ENCODE data around the gene DDX47. TPM values are rescaled to one million over a fixed set of nuclear protein-coding genes. Genes with fewer than 3 reads are reported as not detected.
"Not testable (repeated sequence)": the region's sequence is repeated elsewhere in the genome, so short reads cannot be mapped to it uniquely, and the experiment has no call there.

The DDX47 gene
- total RNA-seq, 1 donor from 2014 or later: 79.7 TPM

DNA sequence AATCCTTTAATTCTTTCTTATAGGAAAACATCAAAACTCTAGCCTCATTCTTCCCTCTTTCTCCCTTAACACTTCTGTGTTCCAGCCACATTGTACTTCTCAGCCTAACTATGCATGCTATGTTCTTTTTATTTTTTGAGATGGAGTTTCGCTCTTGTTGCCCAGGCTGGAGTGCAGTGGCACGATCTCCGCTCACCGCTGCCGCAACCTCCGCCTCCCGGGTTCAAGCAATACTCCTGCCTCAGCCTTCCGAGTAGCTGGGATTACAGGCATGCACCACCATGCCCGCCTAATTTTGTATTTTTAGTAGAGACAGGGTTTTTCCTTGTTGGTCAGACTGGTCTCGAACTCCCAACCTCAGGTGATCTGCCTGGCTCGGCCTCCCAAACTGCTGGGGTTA lies 7.2 kb downstream of the DDX47 start:
- DNase-seq (ENCODE audit: low spot score): not testable (repeated sequence)

DNA sequence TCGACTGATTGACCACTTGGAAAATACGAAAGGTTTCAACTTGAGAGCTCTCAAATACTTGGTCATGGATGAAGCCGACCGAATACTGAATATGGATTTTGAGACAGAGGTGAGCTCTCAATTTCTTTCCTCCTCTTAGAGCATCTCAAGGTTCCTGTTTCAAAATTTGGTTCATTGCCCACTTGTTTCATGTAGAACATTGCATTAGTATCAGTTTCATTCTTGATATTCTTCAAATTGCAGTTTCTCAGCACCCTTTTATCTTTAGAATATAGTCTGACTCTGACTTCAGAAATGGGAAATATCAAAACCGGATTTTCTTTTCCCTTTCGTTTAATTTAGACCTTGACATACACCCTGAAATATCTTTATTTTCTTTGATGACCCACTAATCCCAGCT lies 8.8 kb downstream of the DDX47 start:
- no peak for DNase-seq (ENCODE audit: low spot score)

- DNase-seq (ENCODE audit: low spot score): no peak
Measured at GRCh38 chr12:12822886-12823285, 9.7 kb downstream of the DDX47 start.

DNA sequence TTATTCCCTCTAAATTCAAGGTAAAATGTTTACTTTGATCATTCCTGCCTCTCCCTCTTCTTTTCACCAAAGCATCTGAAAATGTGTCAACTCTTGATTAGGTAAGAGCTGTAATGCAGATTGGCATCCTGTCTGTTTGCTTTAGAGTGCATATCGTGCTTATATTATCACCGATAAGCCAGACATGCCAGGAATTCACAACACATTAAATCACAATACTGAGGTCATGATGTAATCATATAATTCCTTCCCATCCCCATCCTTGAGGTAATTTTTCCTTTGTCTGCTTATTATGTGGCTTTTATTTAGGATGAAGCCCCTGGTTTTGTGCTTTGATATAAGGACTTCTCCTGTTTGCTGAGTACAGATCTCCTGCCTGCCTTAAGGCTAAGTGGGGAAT lies 10.2 kb downstream of the DDX47 start:
- no peak for DNase-seq (ENCODE audit: low spot score)

DNA sequence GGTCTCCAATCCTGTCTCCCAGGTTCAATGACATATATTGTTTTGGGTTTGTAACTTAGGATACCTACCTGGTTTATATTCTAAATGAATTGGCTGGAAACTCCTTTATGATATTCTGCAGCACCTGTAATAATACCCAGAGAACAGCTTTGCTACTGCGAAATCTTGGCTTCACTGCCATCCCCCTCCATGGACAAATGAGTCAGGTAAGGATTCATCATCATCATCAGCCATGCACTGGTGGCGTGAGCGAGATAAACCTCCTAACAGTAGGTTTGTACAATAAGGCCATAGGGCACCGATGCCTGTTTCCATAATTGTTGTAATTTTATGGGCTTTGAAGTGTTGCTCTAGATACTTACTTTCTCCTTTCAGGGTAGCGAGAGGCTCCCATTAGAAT lies 10.7 kb downstream of the DDX47 start:
- no peak for DNase-seq (ENCODE audit: low spot score)

- DNase-seq (ENCODE audit: low spot score): peak; percentile 51
Measured at GRCh38 chr12:12835378-12836146, 22.4 kb downstream of the DDX47 start.

GRCh38 chr12:12836571-12836970 lies 23.4 kb downstream of the DDX47 start:
- DNase-seq (ENCODE audit: low spot score): no peak

GRCh38 chr12:12837025-12837812 lies 24.1 kb downstream of the DDX47 start:
- peak; percentile 57 for DNase-seq (ENCODE audit: low spot score)

GRCh38 chr12:12837813-12838153 lies 24.6 kb downstream of the DDX47 start:
- DNase-seq (ENCODE audit: low spot score): no peak

DNA sequence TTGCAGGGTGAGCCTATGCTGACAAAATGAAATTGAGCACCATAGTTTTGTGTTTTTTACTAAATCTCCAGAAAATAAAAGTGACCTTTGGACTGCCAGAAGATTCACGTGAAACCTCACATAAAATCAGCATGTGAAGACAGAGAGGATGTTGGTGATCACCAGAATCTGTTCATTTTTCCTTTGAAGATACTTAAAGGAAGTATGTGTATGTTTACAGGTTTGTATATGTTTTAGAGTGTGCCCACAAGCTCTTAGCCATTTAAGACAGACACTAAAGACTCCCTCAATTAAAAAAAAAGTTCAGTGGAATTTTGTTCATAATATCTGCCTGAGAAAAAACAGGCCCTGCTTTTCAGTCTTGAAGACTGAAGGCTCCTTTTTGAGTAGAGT lies 25.9 kb downstream of the DDX47 start:
- no peak for DNase-seq (ENCODE audit: low spot score)

GRCh38 chr12:12839439-12839838 lies 26.3 kb downstream of the DDX47 start:
- not testable (repeated sequence) for DNase-seq (ENCODE audit: low spot score)

GRCh38 chr12:12839873-12840579 lies 26.9 kb downstream of the DDX47 start:
- peak; percentile 69 for DNase-seq (ENCODE audit: low spot score)

DNA sequence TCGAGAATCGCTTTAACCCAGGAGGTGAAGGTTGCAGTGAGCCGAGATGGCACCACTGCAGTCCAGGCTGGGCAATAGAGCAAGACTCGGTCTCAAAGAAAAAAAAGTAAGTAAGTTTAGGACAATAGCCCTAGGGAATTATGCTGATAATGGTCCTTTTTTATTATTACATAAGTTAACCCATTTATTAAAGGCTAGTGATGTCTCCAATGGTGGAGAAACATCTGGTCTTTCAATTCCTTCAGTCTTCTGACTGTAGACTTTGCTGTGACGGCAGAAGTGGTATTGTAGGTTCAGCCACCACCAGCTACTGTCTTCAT lies 27.4 kb downstream of the DDX47 start:
- DNase-seq (ENCODE audit: low spot score): no peak

GRCh38 chr12:12841428-12841827 lies 28.3 kb downstream of the DDX47 start:
- DNase-seq (ENCODE audit: low spot score): not testable (repeated sequence)

DNA sequence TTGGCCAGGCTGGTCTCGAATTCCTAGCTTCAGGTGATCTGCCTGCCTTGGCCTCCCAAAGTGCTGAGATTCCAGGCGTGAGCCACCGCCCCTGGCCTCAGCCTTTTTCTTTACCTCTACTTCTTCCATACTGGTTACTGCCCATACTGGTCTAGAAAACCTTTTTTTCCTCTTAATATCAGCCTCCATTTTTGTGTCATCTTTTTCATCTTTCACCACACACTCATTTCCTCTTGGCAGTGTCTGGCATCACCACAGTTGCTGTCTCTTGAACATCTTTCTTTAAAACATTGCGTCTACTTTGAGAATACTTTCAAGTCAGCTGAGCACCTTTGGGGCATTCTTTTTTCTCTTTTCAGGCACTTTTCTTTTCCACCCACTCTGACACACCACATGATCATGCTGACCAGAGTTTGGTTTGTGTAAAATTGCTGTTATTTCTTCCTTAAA lies 32.7 kb downstream of the DDX47 start:
- no peak for DNase-seq (ENCODE audit: low spot score)

DNA sequence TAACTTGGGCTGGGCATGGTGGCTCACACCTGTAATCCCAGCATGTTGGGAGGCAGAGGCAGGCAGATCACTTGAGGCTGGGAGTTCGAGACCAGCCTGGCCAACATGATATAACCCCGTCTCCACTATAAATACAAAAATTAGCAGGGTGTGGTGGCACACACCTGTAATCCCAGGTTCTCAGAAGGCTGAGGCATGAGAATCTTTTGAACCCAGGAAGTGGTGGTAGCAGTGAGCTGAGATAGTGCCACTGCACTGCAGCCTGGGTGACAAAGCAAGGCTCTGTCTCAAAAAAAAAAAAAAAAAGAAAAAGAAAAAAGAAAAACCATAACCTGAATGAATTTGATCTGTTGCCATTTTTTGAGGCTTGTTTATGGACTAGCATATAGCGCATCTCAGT lies 33.6 kb downstream of the DDX47 start:
- DNase-seq (ENCODE audit: low spot score): not testable (repeated sequence)

- no peak for DNase-seq (ENCODE audit: low spot score)
Measured at GRCh38 chr12:12853435-12853834, 40.3 kb downstream of the DDX47 start.

DNA sequence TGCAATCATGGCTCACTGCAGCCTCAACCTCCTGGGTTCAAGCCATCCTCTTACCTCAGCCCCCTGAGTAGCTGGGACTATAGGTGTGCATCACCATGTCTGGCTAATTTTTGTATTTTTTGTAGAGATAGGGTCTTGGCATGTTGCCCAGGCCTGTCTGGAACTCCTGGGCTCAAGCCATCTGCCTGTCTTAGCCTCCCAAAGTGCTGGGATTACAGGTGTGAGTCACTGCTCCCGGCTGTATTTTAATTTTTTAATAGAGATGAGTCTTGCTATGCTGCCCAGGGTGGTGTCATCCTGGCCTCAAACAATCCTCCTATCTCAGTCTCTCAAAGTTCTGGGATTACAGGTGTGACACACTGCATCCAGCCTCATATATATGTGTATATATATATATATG lies 46.5 kb downstream of the DDX47 start:
- DNase-seq (ENCODE audit: low spot score): no peak

DNA sequence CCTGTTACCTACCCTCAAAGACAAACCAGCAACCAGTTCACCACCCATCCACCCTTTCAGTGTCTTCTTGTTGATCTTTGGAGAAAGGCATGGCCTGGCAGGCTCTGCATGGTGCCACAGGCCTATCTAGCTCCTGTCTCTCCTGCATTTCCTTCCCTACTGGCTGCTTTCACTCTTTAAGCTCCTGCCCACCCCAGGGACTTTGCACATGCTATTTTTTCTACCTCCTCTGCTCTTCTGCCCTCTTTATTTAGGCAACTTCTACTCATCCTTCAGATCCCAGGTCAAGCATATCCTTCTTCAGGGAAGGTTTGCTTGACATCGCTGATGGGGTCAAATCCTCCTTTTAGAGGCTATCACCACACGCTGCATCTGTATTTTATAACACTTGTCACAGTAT lies 51.1 kb downstream of the DDX47 start:
- no peak for DNase-seq (ENCODE audit: low spot score)

- DNase-seq (ENCODE audit: low spot score): no peak
Measured at GRCh38 chr12:12868477-12869235, 55.5 kb downstream of the DDX47 start.

DNA sequence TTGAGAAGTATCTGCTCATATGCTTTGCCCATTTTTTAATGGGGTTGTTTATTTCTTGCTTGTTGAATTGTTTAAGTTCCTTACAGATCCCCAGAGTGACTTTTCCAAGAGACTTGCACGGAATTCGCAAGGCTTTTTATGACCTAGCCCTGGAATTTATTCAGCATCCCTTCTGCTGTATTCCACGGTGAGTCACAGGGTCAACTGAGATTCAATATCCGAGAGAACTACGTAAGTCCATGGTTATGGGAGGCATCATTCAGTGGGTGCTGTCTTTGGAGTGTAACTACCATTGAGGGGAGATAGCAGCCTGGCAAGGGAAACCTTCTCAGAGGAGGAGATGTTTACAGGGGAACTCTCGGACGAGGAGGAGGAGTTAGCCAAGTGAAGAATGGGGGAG lies 57.3 kb downstream of the DDX47 start:
- no peak for DNase-seq (ENCODE audit: low spot score)

DNA sequence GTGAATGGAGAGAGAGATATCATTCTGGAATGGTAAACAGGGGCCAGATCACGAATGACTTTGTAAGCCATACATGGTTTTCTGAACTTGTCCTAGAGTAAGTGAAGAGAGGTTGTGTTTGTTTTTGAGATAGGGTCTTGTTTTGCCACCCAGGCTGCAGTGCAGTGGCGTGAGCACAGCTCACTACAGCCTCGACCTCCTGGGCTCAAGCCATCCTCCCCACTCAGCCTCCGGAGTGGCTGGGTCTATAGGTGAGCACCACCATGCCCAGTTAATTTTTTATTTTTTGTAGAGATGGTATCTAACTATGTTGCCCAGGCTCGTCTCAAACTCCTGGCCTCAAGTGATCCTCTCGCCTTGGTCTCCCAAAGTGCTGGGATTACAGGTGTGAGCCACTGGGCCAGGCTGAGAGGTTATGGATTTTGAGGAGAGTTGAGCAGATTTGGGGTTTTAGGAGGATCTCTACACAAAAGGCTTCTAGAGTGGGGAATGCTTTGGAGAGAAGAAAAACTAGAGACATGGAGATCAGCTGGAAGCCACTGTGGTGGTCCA lies 58.5 kb downstream of the DDX47 start:
- DNase-seq (ENCODE audit: low spot score): no peak
